ENCODE results near the gene NEURL1B. TPM values are rescaled to one million over a fixed set of nuclear protein-coding genes. Genes with fewer than 3 reads are reported as not detected.

Gene NEURL1B
- total RNA-seq, 1 donor from 2014 or later = 19.4 TPM

- DNase-seq (ENCODE audit: extremely low read depth, low read depth, low spot score) = no peak
These were observed 49.4 kb downstream of the NEURL1B start for GRCh38 chr5:172690258-172691075.

- no peak for DNase-seq (ENCODE audit: extremely low read depth, low read depth, low spot score)
These were observed 50.8 kb downstream of the NEURL1B start for GRCh38 chr5:172691886-172692285.

GRCh38 chr5:172692451-172692850 is 51.4 kb downstream of the NEURL1B start:
- DNase-seq (ENCODE audit: extremely low read depth, low read depth, low spot score) = no peak

- no peak for DNase-seq (ENCODE audit: extremely low read depth, low read depth, low spot score)
These were observed 51.9 kb downstream of the NEURL1B start for GRCh38 chr5:172692981-172693380.

- DNase-seq (ENCODE audit: extremely low read depth, low read depth, low spot score) = no peak
These were observed 53.0 kb downstream of the NEURL1B start for GRCh38 chr5:172694061-172694460.

GRCh38 chr5:172694541-172694940 is 53.5 kb downstream of the NEURL1B start:
- DNase-seq (ENCODE audit: extremely low read depth, low read depth, low spot score) = no peak

- no peak for DNase-seq (ENCODE audit: extremely low read depth, low read depth, low spot score)
These were observed 54.4 kb downstream of the NEURL1B start for GRCh38 chr5:172695232-172696054.

- no peak for DNase-seq (ENCODE audit: extremely low read depth, low read depth, low spot score)
These were observed 55.2 kb downstream of the NEURL1B start for GRCh38 chr5:172696171-172696849.

- peak; percentile 67 for DNase-seq (ENCODE audit: extremely low read depth, low read depth, low spot score)
These were observed 56.4 kb downstream of the NEURL1B start for GRCh38 chr5:172697123-172698121.

GRCh38 chr5:172699423-172699822 is 58.4 kb downstream of the NEURL1B start:
- no peak for DNase-seq (ENCODE audit: extremely low read depth, low read depth, low spot score)

GRCh38 chr5:172699999-172700364 is 58.9 kb downstream of the NEURL1B start:
- DNase-seq (ENCODE audit: extremely low read depth, low read depth, low spot score) = no peak

- no peak for DNase-seq (ENCODE audit: extremely low read depth, low read depth, low spot score)
These were observed 59.6 kb downstream of the NEURL1B start for GRCh38 chr5:172700365-172701290.

- no peak for DNase-seq (ENCODE audit: extremely low read depth, low read depth, low spot score)
These were observed 60.2 kb downstream of the NEURL1B start for GRCh38 chr5:172701291-172701656.

GRCh38 chr5:172703952-172704351 is 62.9 kb downstream of the NEURL1B start:
- no peak for DNase-seq (ENCODE audit: extremely low read depth, low read depth, low spot score)

GRCh38 chr5:172705576-172706084 is 64.6 kb downstream of the NEURL1B start:
- DNase-seq (ENCODE audit: extremely low read depth, low read depth, low spot score) = no peak

GRCh38 chr5:172706796-172707195 is 65.7 kb downstream of the NEURL1B start:
- no peak for DNase-seq (ENCODE audit: extremely low read depth, low read depth, low spot score)

GRCh38 chr5:172707285-172708182 is 66.5 kb downstream of the NEURL1B start:
- no peak for DNase-seq (ENCODE audit: extremely low read depth, low read depth, low spot score)

- no peak for DNase-seq (ENCODE audit: extremely low read depth, low read depth, low spot score)
These were observed 67.1 kb downstream of the NEURL1B start for GRCh38 chr5:172708183-172708505.

All from glomerular endothelial cell (primary cell).